CD4-positive, alpha-beta T cell treated with Interferon alpha-2 for 1 hour (primary cell): ENCODE measurements around the gene GRK6.

ENCODE experiments used
- DNase-seq, 2 donors: peaks; one replicate each; pipeline ENCODE4 v3.0.0-alpha.2; 2020 to 2022

Gene GRK6

DNA sequence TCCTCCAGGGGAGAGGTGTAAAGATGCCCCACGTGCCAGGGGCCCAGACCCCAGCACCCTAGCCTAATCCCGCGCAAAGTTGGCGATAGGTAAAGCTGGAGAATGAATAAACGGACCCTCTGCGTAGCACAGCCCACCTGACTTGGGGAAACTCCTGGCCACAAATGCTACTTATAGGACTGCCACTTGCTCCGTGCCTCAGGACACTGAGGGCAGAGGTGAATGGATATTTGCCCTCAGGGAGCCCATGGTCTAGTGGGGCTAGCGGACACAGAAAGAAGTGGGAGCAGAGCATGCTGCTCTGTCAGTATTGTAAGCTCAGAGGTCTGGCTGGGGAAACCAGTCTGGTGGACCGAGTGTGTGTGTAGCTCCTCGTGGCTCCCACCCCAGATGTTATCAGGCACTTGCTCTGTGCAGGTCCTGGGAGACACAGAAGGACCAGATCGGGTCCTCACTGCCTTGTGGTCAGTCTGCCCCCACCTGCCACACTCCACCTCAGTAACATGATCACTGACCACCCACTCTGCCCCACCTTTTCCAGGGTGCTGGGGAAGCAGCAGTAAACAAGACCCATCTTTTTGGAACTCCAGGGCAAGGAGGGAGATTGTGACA is 841 bp downstream of the GRK6 start:
- DNase-seq = no peak

GRCh38 chr5:177427919-177428573 is 1.6 kb downstream of the GRK6 start:
- no peak for DNase-seq

- no peak for DNase-seq
Observed at GRCh38 chr5:177428574-177429217, 2.2 kb downstream of the GRK6 start.

DNA sequence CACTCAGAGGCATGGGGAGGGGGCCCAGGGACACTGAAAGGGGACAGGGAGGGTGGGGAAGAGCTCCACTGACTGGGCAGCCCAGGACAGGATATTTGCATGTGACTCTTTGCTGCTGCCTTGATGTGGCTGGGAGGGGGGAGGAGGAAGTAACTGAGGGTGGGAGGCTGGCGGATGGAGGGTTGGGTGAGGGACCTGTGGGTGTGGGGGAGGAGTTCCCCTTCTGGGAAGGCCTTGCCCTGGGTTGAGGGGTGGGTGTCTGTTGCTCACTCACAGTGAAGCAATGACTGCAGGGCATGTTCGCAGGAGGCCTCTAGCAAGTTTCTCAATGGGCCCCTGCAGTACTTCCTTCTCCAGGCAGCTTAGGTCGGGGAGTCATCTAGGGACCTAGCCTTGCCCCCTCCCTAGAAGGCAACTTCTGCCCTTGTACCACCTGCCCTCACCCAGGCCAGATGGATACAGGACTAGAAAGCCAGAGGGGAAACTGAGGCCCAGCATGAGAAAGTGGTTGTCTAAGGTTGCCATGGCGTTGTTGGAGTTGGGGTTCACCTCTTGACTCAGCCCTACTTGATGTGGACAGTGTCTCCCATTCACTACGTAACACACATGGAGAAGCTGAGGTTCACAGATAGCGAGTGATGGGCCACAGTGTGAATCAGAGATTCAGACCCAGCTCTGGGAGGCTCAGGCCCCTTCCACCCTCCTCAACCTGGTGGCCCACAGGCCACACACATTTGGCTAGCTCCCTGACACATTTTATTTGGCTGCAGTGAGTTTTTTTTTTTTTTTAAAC is 3.0 kb downstream of the GRK6 start:
- peak; percentile 89 to 90 for DNase-seq

GRCh38 chr5:177430140-177430951 is 3.9 kb downstream of the GRK6 start:
- no peak for DNase-seq

GRCh38 chr5:177430972-177431316 is 4.5 kb downstream of the GRK6 start:
- DNase-seq = no peak

GRCh38 chr5:177431317-177432142 is 5.1 kb downstream of the GRK6 start:
- DNase-seq = peak; percentile 81 to 84

DNA sequence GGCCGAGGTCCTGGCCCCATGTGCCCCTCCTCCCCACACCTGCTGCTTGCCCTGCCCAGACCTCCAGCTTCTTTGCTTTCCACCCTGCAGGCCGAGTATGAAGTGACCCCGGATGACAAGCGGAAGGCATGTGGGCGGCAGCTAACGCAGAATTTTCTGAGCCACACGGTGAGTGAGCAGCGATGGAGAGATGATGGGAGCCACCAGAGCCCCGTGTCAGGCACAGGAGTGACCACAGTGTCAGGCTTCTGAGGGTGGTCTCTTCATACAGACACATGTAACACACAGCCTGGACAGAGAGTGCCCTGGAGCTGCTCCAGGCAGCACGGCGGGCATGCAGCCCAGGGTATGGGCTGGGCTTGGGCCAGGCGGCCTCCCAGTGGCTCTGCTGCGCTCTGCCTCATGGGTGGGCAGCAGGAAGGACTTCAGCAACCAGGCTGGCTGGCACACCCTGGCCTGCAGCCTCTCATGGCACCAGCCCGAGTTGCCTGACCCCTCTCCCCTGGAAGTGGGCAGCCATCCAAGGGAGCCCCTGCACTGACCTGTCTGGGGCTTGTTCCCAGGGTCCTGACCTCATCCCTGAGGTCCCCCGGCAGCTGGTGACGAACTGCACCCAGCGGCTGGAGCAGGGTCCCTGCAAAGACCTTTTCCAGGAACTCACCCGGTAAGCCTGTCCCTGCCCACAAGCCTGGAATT is 5.8 kb downstream of the GRK6 start:
- no peak for DNase-seq

DNA sequence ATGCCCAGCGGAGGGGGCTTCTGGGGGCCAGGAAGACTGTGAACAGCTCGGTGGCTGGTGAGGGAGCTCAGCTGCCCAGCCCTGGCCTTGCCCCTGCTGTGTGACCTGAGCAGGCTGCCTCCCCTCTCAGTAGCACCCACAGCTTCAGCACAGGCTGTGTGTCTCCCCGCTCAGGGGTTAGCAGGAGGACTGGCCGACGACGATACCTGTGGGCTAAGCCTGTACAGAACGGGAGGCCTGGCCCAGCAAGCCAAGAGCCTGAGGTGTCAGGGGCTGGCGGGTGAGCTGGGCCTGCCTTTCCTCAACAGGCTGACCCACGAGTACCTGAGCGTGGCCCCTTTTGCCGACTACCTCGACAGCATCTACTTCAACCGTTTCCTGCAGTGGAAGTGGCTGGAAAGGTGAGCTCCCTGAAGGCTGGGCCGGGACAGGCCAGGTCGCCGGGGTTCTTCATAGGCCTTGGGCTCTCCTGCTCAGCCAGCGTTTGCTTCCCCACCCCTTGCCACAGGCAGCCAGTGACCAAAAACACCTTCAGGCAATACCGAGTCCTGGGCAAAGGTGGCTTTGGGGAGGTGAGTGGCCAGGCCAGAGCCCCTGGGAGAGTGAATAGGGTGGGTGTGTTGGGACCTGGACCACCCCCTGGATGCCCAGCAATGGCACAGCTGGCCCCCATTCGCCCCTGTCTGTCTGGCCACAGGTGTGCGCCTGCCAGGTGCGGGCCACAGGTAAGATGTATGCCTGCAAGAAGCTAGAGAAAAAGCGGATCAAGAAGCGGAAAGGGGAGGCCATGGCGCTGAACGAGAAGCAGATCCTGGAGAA is 6.6 kb downstream of the GRK6 start:
- no peak for DNase-seq

GRCh38 chr5:177433658-177434217 is 7.3 kb downstream of the GRK6 start:
- DNase-seq = no peak

DNA sequence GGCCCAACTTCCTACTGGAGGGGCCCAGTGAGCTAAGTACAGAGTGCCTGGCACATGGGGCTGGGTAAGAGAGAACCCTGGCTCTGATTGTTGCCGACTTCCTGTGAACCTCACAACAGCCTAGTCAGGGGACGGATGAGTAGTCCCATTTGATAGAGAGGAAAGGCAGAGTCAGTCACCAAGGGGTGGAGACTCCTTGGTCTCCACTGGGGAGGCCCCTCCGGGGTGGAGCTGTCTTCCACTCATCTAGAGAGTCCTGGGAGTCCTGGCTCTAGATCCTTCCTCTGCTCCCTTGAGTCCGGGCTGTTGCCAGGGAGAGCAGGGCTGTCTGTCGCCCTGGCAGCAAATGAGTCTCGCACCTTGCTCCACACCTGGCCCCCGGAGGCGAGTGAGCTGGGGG is 8.0 kb downstream of the GRK6 start:
- peak in 1 of 2 donors; percentile 59 for DNase-seq

GRCh38 chr5:177434942-177435738 is 8.7 kb downstream of the GRK6 start:
- DNase-seq = no peak

GRCh38 chr5:177435847-177436536 is 9.5 kb downstream of the GRK6 start:
- DNase-seq = no peak

GRCh38 chr5:177437623-177438022 is 11.1 kb downstream of the GRK6 start:
- DNase-seq = no peak

DNA sequence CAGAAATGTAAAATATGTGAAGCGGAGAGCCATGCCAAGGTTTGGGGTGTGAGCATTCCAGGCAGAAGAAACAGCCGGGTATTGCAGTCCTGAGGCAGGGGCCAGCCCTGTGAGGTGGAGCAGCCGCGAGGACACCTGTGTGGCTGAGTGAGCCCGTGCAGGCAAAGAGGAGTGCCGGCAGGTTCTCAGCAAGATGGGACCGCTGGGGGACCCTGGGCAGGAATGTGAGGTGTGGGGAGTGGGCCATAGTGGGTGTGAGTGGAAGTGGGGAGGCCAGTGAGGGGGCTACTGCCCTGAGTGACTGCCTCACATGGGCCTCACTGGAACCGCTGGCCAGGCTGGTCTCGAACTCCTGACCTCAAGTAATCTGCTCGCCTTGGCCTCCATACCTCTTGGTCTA is 12.0 kb downstream of the GRK6 start:
- DNase-seq = no peak

- no peak for DNase-seq
Observed at GRCh38 chr5:177439518-177440053, 13.1 kb downstream of the GRK6 start.

DNA sequence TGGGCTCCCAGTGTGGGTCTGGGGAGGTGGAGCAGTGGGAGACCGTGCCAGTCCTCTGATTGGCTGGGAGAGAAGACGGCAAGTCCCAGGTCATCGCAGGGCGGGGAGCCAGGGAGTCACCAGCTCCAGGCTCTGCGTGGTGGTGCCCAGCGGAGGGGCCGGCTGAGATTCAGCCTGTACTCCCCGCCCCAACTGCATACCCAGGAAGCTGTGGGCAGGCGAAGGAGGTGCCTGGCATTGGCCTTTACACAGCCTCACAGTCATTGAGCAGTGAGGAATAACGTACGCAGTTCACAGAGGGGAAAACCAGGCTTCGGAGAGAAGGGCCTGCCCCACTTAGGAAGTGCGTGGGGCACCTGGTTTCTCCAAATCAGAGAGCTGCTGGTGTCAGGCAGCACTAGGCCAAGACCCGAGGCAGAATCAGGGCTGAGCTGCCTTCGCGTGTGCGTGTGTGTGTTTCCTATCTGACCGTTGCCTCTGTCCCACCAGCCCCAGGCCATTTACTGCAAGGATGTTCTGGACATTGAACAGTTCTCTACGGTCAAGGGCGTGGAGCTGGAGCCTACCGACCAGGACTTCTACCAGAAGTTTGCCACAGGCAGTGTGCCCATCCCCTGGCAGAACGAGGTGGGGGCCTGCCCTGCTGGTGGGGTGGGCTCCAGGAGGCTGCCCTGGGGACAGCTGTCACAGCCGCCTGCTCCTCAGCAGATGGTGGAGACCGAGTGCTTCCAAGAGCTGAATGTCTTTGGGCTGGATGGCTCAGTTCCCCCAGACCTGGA is 13.9 kb downstream of the GRK6 start:
- DNase-seq = peak; percentile 41 to 78
